Embryonic facial prominence (tissue), 1 donor: ENCODE results near the gene PRKACA.

Experiments
- DNase-seq: peaks from one replicate; pipeline ENCODE4 v3.0.0-alpha.2; 2016; ENCODE audit errors: extremely low spot score

PRKACA gene

DNA sequence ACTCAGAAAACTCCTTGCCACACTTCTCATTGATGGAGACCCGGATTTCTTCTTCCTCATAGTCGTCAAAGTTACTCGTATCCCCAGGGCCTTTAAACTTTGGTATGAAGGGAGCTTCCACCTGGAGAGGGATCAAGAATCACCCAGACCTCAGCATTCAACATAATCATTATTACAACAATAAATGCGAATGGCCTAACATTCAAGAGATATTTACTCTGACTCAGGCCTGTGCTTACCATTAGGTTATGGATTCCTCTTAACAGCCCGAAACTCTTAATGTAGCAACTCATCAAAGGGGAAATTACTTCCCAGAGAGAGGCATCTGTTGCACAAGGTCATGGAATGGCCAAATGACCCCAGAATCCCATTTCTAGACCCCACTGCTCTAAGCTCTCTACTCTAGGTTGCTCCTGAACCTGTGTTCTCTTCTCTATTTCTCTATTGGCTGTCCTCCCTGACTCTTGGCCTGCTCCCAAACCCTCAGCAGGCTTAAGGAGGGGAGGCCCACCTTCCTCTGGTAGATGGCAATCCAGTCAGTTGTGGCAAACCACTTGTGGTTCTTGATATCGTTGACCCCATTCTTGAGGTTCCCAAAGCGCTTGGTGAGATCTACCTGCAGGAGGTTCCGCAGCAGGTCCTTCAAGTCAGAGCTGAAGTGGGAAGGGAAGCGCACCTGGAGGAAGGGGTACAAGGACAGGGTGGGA, 24.3 kb downstream of the PRKACA start:
- DNase-seq = no peak

- no peak for DNase-seq
These were observed 25.6 kb downstream of the PRKACA start for GRCh38 chr19:14091813-14092462.

DNA sequence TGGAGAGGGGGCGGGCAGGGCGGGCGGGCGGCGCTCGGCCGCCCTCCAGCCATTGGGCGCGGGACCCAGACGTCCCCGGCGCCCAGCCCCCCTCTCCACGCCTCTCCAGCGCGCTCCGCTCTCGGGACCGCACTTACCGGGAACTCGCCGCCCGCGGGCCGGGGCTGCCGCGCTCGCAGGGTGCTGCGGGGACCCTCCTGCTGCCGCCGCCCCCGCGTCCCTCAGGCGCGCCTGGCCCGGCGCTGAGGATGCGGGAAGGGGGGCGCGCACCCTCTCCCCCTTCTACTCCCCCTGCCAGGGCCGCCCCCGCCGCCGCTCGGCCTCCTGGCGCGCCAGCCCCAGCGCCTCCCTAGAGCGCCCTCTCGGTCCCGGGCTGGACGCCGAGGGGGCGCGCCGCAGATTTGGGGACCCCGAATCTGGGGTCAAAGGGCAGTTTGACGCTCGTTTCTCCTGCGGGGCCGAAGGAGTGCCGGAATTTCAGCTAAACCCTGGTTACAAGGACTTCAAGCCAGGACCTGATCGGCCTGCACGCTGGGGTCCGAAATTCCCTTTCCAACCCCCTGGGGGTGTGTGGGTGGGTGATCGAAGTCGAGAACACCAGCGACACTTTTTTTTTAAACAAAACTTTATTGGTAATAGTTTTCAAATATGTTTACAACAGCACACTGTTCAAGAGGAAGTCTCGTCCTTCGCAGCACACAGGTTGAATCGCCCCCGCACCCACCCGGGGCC, 26.3 kb downstream of the PRKACA start:
- DNase-seq = peak; percentile 34

GRCh38 chr19:14090509-14091080, 27.0 kb downstream of the PRKACA start, which contains the start of gene SAMD1:
TSS of gene SAMD1 (minus strand) at chr19:14090751.
- peak; percentile 89 for DNase-seq

- DNase-seq = no peak
These were observed 27.7 kb downstream of the PRKACA start for GRCh38 chr19:14089662-14090508.

DNA sequence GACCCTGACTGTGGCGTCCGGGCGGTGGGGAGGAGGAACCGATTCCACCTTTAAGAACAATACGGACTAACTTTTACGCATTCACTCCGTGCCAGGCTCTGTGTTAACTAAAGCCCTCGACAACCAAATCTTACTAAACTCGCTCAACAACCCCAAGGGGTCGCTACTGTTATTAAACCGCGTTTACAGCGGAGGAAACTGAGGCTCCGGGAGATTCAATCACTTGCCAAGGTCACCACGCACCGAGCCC, 28.2 kb downstream of the PRKACA start:
- DNase-seq = no peak

- DNase-seq = no peak
These were observed 28.7 kb downstream of the PRKACA start for GRCh38 chr19:14088634-14089411.

GRCh38 chr19:14086098-14086497, 31.5 kb downstream of the PRKACA start:
- no peak for DNase-seq

- no peak for DNase-seq
These were observed 32.1 kb downstream of the PRKACA start, which contains the start of gene C19orf67 for GRCh38 chr19:14085309-14085995. TSS of gene C19orf67 (minus strand) at chr19:14085783. CDS start at chr19:14085627, 156 bp downstream.

- DNase-seq = no peak
These were observed 34.9 kb downstream of the PRKACA start for GRCh38 chr19:14082675-14082960.

DNA sequence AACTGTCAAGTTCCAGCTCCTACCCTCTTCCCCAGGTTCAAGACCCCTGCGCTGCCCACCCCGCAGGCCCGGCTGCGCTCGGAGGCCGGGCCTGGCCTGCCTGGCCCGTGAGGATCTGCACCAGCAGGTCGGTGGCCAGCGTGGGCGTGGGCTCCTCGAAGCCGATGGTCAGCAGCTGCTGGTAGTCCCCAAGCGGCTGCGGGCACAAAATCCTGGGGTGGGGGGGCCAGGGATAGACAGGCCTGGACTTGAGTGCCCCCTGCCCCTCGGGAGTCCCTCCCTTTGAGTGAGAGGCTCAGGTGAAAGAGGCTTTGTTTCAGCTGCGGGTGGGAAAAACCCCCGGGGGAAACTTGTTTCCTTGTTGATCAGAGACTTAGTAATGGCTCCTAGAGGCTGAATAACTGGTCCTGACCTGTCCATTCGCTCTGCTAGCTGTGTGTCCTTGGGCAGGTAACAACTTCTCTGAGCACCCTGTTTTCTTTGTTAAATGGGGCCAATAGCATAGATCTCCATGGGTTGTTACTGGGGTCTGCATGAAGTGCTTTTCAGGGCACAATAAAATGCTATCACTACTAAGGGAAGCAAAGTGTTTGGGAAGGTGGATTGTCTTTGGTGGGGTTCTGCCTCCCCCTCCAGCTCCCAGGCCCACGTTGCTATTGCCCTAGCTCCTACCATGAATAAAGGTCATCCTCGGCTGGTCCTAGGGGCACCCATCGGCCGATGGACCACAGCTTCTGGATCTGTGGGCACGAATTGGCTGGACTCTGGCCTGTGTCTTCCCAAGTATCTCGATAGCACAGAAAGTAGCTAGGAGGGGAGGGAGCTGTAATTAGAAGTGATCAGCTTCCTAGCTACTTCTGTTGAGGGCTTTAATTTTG, 35.5 kb downstream of the PRKACA start:
- no peak for DNase-seq

DNA sequence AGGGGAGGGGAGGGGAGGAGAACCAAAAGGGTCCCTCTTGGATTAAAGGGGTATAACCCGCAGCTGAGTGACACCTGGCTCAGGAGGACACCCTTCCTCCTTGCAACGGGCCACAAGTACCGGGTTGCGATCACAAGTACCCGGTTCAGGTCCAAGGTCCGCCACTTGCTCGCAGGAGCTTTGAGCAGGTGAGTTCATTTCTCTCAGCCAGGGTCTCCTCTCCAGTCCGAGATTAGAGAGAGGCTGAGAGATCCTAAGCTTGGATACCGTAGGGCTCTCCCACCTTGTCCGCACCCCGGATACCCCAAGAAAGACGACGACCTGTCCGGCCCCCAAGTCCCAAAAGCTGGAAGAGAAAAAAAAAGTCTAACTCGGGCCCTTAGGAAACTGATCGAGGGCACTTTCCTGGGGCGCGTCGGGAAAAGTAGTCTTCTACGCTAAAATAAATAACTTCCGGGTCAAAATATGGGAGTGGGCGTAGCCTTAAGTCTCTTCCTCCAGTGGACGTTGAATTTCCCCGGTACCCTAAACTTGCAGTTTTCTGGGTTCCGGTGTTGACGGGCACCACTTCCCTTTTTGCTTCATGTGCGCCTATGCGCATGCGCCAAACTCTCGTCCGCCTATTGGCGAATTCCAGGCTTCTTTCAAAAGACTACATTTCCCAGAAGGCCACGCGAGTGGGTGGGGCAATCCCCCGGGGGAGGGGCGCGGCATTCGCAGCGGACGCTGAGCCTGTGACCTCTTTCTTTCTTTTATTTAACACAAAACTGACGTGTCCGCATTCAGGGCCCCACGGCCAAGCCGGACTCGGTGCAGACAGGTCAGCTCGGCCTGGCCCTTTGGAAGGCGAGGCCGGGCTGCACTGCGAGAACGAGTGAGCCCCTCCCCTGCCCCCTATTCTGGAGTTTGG, 36.4 kb downstream of the PRKACA start:
- peak; percentile 99 for DNase-seq

DNA sequence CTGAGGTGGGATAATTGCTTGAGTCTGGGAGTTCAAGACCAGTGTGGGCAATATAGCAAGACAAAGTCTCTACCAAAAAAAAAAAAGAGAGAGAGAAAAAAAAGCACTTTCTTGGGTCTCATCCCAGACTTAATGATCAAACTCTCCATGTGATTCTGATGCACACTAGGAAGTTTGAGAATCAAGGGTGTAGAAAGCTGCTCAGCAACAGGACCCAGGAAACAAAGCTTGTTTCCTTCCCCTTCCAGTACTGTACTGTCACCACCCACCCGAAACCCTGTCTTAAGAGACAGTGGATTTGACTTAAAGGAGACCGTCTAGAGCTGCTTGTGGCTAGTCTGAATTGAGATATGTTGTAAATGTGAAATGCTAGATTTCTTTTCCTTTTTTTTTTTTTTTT, 39.2 kb downstream of the PRKACA start:
- DNase-seq = no peak

GRCh38 chr19:14073925-14074838, 43.4 kb downstream of the PRKACA start:
- no peak for DNase-seq

- no peak for DNase-seq
These were observed 44.2 kb downstream of the PRKACA start for GRCh38 chr19:14073261-14073924.

- DNase-seq = no peak
These were observed 44.9 kb downstream of the PRKACA start, which contains the start of gene MISP3 for GRCh38 chr19:14072535-14073260. TSS of gene MISP3 (plus strand) at chr19:14072786. CDS start at chr19:14073310, 524 bp downstream.
